Upper lobe of left lung (tissue), 6 donors: ENCODE data around the gene MMGT1. TPM values are rescaled to one million over a fixed set of nuclear protein-coding genes. Genes with fewer than 3 reads are reported as not detected.
A peak's percentile ranks its signal among the peaks of the same experiment; 100 is the strongest.

Experiments used
- ATAC-seq, 2 donors: fragments of 200-7000 bp; cut with Tn5 transposase; one replicate each; pipeline ENCODE4 v1.9.1; 2022; ENCODE audit warnings: mild to moderate bottlenecking in 2 of 2, moderate library complexity in 2 of 2; ENCODE audit not compliant: low FRiP score in 2 of 2
- DNase-seq, 2 donors: peaks; one replicate each; pipeline ENCODE4 v3.0.0-alpha.2; 2019 to 2020
- H3K27ac ChIP-seq, 4 donors: fragments of 200-600 bp; sonication (generic); one replicate each; pipeline ENCODE4 v1.5.1; 2016 to 2019
- H3K27me3 ChIP-seq, 4 donors: fragments of 200-600 bp; sonication (generic); one replicate each; pipeline ENCODE4 v1.5.1; 2017 to 2019
- H3K36me3 ChIP-seq, 4 donors: fragments of 200-600 bp; sonication (generic); one replicate each; pipeline ENCODE4 v1.5.1; 2016 to 2019
- H3K4me1 ChIP-seq, 4 donors: fragments of 200-600 bp; sonication (generic); one replicate each; pipeline ENCODE4 v1.5.1; 2018 to 2019
- H3K4me3 ChIP-seq, 4 donors: fragments of 200-600 bp; sonication (generic); one replicate each; pipeline ENCODE4 v1.5.1; 2017 to 2019; ENCODE audit warnings: mild to moderate bottlenecking in 2 of 4, moderate library complexity in 1 of 4
- H3K9me3 ChIP-seq, 4 donors: fragments of 200-600 bp; sonication (generic); one replicate each; pipeline ENCODE4 v1.5.1; 2018 to 2019
- CTCF ChIP-seq, 6 experiments: fragments of 450-650 bp in 4 of 6; fragments of 200-600 bp in 2 of 6; sonication (generic) in 2 of 6; IDR thresholded peaks; one replicate each; pipeline ENCODE4 v1.5.1; 2016 to 2019; ENCODE audit warnings: antibody characterized with exemption in 6 of 6
- EP300 ChIP-seq, 4 donors: sonication (generic); formaldehyde crosslinking; IDR thresholded peaks; one replicate each; pipeline ENCODE4 v1.5.1; 2017; ENCODE audit warnings: antibody characterized with exemption in 4 of 4, control low read depth in 2 of 4
- POLR2A ChIP-seq, 4 donors: fragments of 450-650 bp; IDR thresholded peaks; one replicate each; pipeline ENCODE4 v1.5.1; 2016 to 2017; ENCODE audit warnings: antibody characterized with exemption in 4 of 4, mild to moderate bottlenecking in 2 of 4
- POLR2AphosphoS5 ChIP-seq, 2 donors: sonication (generic); formaldehyde crosslinking; IDR thresholded peaks; one replicate each; pipeline ENCODE4 v1.5.1; 2017; ENCODE audit warnings: antibody characterized with exemption in 2 of 2
- WGBS, 2 donors: methylation state at CpG; one replicate each; pipeline ENCODE4 v1.1.5; 2017 to 2018; 5-methylcytosine and 5-hydroxymethylcytosine counted together
- total RNA-seq, 6 donors: library from RNA; depleted of rRNA in 4 of 6; stranded (reverse); fragments of >200 nt in 4 of 6; gene quantifications; one replicate each; pipeline versions ENCODE4 v1.1.0 to v1.2.1, GENCODE V29; 2016 to 2021
- donor health status: DM: no; HTN: no; CAD: no; lungs with moderate emphysema.
- donor health status: DM: no; HTN: yes; CAD: no; lungs with severe emphysema.

The MMGT1 gene
- total RNA-seq = 10 to 100 TPM in 4 of 6 donors, 1 to 10 TPM in 2; 7.2 to 32.2 (median 24.9) TPM

GRCh38 chrX:135973548-135974278, at the start of gene MMGT1:
Gene MMGT1 (minus strand): TSS chrX:135973988. CDS start chrX:135973675, 313 bp downstream.
- DNase-seq = peak; percentile 81 to 87
- Histone ChIP-seq H3K27ac (peak within 1 kb of the TSS; percentile 90 to 92 (median 92)), H3K9me3 (no peaks in the 10 kb centered on the region), H3K36me3 (no peaks in the 10 kb centered on the region), H3K4me3 (peak within 1 kb of the TSS; percentile 52 to 75 (median 60)), H3K27me3 (no peaks in the 10 kb centered on the region), H3K4me1 (peaks cover 6 to 18% (median 8%) of the 10 kb centered on the region in 4 donors)
- ATAC-seq = peak; percentile 93 to 95
- WGBS, 2 donors = 0 to 24% methylated on average over 26 to 42 of the region's 65 CpGs
- TF ChIP-seq EP300 (IDR thresholded peaks at IDR 0.05) = no peak
- TF ChIP-seq POLR2AphosphoS5 (IDR thresholded peaks at IDR 0.05) = peak; percentile 48 to 51
- TF ChIP-seq POLR2A (IDR thresholded peaks at IDR 0.05) = peak in 2 of 4 donors; percentile 54 to 55
- peak in 3 of 6 experiments; percentile 35 to 41 (median 39) for TF ChIP-seq CTCF (IDR thresholded peaks at IDR 0.05)

GRCh38 chrX:136021903-136022302, 48.1 kb upstream of the MMGT1 start:
- no peaks in the 10 kb centered on the region for H3K9me3 ChIP-seq
- ATAC-seq (no peak), DNase-seq (no peak)
- H3K36me3 ChIP-seq = peaks cover 0 to 7% (median 0%) of the 10 kb centered on the region in 4 donors
- H3K27me3 ChIP-seq = no peaks in the 10 kb centered on the region
- H3K4me1 ChIP-seq = no peaks in the 10 kb centered on the region
- H3K27ac ChIP-seq = no peak overlapping the region
- no peak overlapping the region for H3K4me3 ChIP-seq
- 45 to 57% methylated on average over 1 of the region's 1 CpG for WGBS, 2 donors
- TF ChIP-seq POLR2A (IDR thresholded peaks at IDR 0.05) (no peak), EP300 (IDR thresholded peaks at IDR 0.05) (no peak), CTCF (IDR thresholded peaks at IDR 0.05) (no peak), POLR2AphosphoS5 (IDR thresholded peaks at IDR 0.05) (no peak)

GRCh38 chrX:136021160-136021559, 47.4 kb upstream of the MMGT1 start:
- DNase-seq (no peak), ATAC-seq (no peak)
- H3K4me3 ChIP-seq = no peak overlapping the region
- H3K36me3 ChIP-seq = peaks cover 0 to 7% (median 0%) of the 10 kb centered on the region in 4 donors
- no peak overlapping the region for H3K27ac ChIP-seq
- whole genome bisulfite sequencing, 2 donors = 100% methylated on average over 1 of the region's 1 CpG
- H3K27me3 ChIP-seq = no peaks in the 10 kb centered on the region
- TF ChIP-seq CTCF (IDR thresholded peaks at IDR 0.05) (no peak), EP300 (IDR thresholded peaks at IDR 0.05) (no peak), POLR2AphosphoS5 (IDR thresholded peaks at IDR 0.05) (no peak), POLR2A (IDR thresholded peaks at IDR 0.05) (no peak)
- H3K9me3 ChIP-seq = no peaks in the 10 kb centered on the region
- H3K4me1 ChIP-seq = no peaks in the 10 kb centered on the region

- H3K27ac ChIP-seq = no peak overlapping the region
- 68 to 87% methylated on average over 2 to 5 of the region's 5 CpGs for WGBS, 2 donors
- H3K27me3 ChIP-seq = no peaks in the 10 kb centered on the region
- no peaks in the 10 kb centered on the region for H3K4me1 ChIP-seq
- H3K9me3 ChIP-seq = no peaks in the 10 kb centered on the region
- DNase-seq = no peak
- ATAC-seq = no peak
- H3K36me3 ChIP-seq = peaks cover 0 to 7% (median 0%) of the 10 kb centered on the region in 4 donors
- TF ChIP-seq EP300 (IDR thresholded peaks at IDR 0.05) (no peak), CTCF (IDR thresholded peaks at IDR 0.05) (no peak)
- no peak overlapping the region for H3K4me3 ChIP-seq
Observed at GRCh38 chrX:136019226-136019625, 45.4 kb upstream of the MMGT1 start.

- Histone ChIP-seq H3K9me3 (no peaks in the 10 kb centered on the region), H3K4me3 (no peak overlapping the region), H3K27me3 (no peaks in the 10 kb centered on the region), H3K27ac (no peak overlapping the region), H3K4me1 (no peaks in the 10 kb centered on the region), H3K36me3 (peaks cover 0 to 14% (median 0%) of the 10 kb centered on the region in 4 donors)
- no peak for DNase-seq
- TF ChIP-seq CTCF (IDR thresholded peaks at IDR 0.05) (no peak), POLR2AphosphoS5 (IDR thresholded peaks at IDR 0.05) (no peak), POLR2A (IDR thresholded peaks at IDR 0.05) (no peak), EP300 (IDR thresholded peaks at IDR 0.05) (no peak)
- no peak for ATAC-seq
- WGBS, 2 donors = 72 to 89% methylated on average over 2 of the region's 2 CpGs
Observed at GRCh38 chrX:136016881-136017280, 43.1 kb upstream of the MMGT1 start.
